IMR-90 (cell line): ENCODE data around the gene FBXO40. TPM values are rescaled to one million over a fixed set of nuclear protein-coding genes. Genes with fewer than 3 reads are reported as not detected.

ENCODE experiments used
- ATAC-seq: fragments of 200-7000 bp; cut with Tn5 transposase; 2 replicates; pipeline ENCODE4 v1.9.1; 2020; ENCODE audit warnings: low read depth, mild to moderate bottlenecking, moderate library complexity
- BruUV-seq: library from RNA; stranded (reverse); fragments of 400-500 nt; replicated peaks from 2 replicates; lab custom pipeline; 2021; lab: Mats Ljungman, UMichigan
- CTCF ChIA-PET: fragments of 300-600 bp; formaldehyde crosslinking; extraction: SDS; loops from one replicate; lab custom pipeline; 2021; ENCODE audit warnings: antibody characterized with exemption; lab: Yijun Ruan, JAX
- POLR2A ChIA-PET: fragments of 300-600 bp; sonication (Branson Sonifier 250); formaldehyde crosslinking; loops from one replicate; lab custom pipeline; 2022; ENCODE audit warnings: antibody characterized with exemption; ENCODE audit not compliant: unreplicated experiment; lab: Charles Lee
- DNase-seq: peaks from one replicate; pipeline ENCODE4 v3.0.0; 2013
- H2AFZ ChIP-seq: replicated peaks from 2 replicates; pipeline ENCODE3; 2013; ENCODE audit warnings: low read length, mild to moderate bottlenecking; ENCODE audit not compliant: poor library complexity
- H2AK5ac ChIP-seq: 2 replicates; pipeline ENCODE4 v1.6.1; 2013; ENCODE audit warnings: low read depth, low read length, inconsistent platforms
- H2AK9ac ChIP-seq: replicated peaks from 2 replicates; pipeline ENCODE3; 2013; ENCODE audit warnings: mild to moderate bottlenecking, low read depth, low read length, moderate library complexity; ENCODE audit not compliant: poor library complexity
- H2BK120ac ChIP-seq: 2 replicates; pipeline ENCODE4 v1.6.1; 2013; ENCODE audit warnings: low read depth, low read length, inconsistent platforms
- H2BK15ac ChIP-seq: 3 replicates; pipeline ENCODE4 v1.6.1; 2013; ENCODE audit warnings: low read depth, low read length, inconsistent platforms
- H2BK20ac ChIP-seq: 2 replicates; pipeline ENCODE4 v1.6.1; 2013; ENCODE audit warnings: low read depth, mild to moderate bottlenecking, inconsistent platforms, low read length, moderate library complexity
- H2BK5ac ChIP-seq: 2 replicates; pipeline ENCODE4 v1.6.1; 2013; ENCODE audit warnings: mild to moderate bottlenecking, low read depth, low read length, inconsistent platforms; ENCODE audit not compliant: poor library complexity, severe bottlenecking
- H3K14ac ChIP-seq: replicated peaks from 2 replicates; pipeline ENCODE4 v1.6.1; 2013; ENCODE audit warnings: low read depth, low read length, inconsistent platforms
- H3K18ac ChIP-seq: 2 replicates; pipeline ENCODE4 v1.6.1; 2013; ENCODE audit warnings: low read depth, low read length, control low read depth
- H3K23ac ChIP-seq: 2 replicates; pipeline ENCODE4 v1.6.1; 2013; ENCODE audit warnings: low read depth, low read length, inconsistent platforms
- H3K27ac ChIP-seq: 2 replicates; pipeline ENCODE4 v1.5.1; 2013; ENCODE audit warnings: mild to moderate bottlenecking, control low read depth, low read length; ENCODE audit not compliant: insufficient read depth
- H3K27me3 ChIP-seq: 2 replicates; pipeline ENCODE4 v1.6.1; 2013; ENCODE audit warnings: low read length; ENCODE audit not compliant: control insufficient read depth, insufficient read depth
- H3K36me3 ChIP-seq: 2 replicates; pipeline ENCODE4 v1.6.1; 2013; ENCODE audit warnings: low read length, mixed read lengths; ENCODE audit not compliant: control insufficient read depth, insufficient read depth
- H3K4ac ChIP-seq: 2 replicates; pipeline ENCODE4 v1.6.1; 2013; ENCODE audit warnings: low read depth, low read length, inconsistent platforms
- H3K4me1 ChIP-seq: 2 replicates; pipeline ENCODE4 v1.6.1; 2013; ENCODE audit warnings: low read length, mixed read lengths; ENCODE audit not compliant: control insufficient read depth, insufficient read depth
- H3K4me2 ChIP-seq: 2 replicates; pipeline ENCODE4 v1.6.1; 2013; ENCODE audit warnings: low read depth, mild to moderate bottlenecking, control low read depth, low read length, moderate library complexity
- H3K4me3 ChIP-seq: 2 replicates; pipeline ENCODE4 v1.5.1; 2013; ENCODE audit warnings: low read depth, mild to moderate bottlenecking, control low read depth, low read length, moderate library complexity; ENCODE audit not compliant: insufficient read depth
- H3K56ac ChIP-seq: 2 replicates; pipeline ENCODE4 v1.6.1; 2013; ENCODE audit warnings: low read length, inconsistent platforms; ENCODE audit not compliant: insufficient read depth; ENCODE audit errors: extremely low read depth
- H3K79me1 ChIP-seq, 2 experiments: 2 replicates each; pipeline ENCODE4 v1.6.1; 2013; ENCODE audit warnings: low read length in 2 of 2, inconsistent platforms in 1 of 2, low read depth in 1 of 2
- H3K9ac ChIP-seq: 2 replicates; pipeline ENCODE4 v1.6.1; 2013; ENCODE audit warnings: low read depth, low read length, control low read depth
- H3K9me1 ChIP-seq: 2 replicates; pipeline ENCODE4 v1.6.1; 2013; ENCODE audit warnings: low read length, inconsistent platforms; ENCODE audit not compliant: insufficient read depth
- H3K9me3 ChIP-seq: 2 replicates; pipeline ENCODE4 v1.6.1; 2013; ENCODE audit warnings: low read length; ENCODE audit not compliant: control insufficient read depth, insufficient read depth
- H4K20me1 ChIP-seq: 2 replicates; pipeline ENCODE4 v1.6.1; 2013; ENCODE audit warnings: low read length, inconsistent platforms; ENCODE audit not compliant: insufficient read depth
- H4K5ac ChIP-seq: 2 replicates; pipeline ENCODE4 v1.6.1; 2013; ENCODE audit warnings: mild to moderate bottlenecking, low read depth, low read length, control low read depth
- H4K8ac ChIP-seq, 2 experiments: 2 replicates each; pipeline ENCODE4 v1.6.1; 2013; ENCODE audit warnings: low read depth in 2 of 2, low read length in 2 of 2, control low read depth in 1 of 2, inconsistent platforms in 1 of 2
- H4K91ac ChIP-seq: 2 replicates; pipeline ENCODE4 v1.6.1; 2013; ENCODE audit warnings: low read depth, low read length, inconsistent platforms; ENCODE audit not compliant: insufficient read depth
- CHD1 ChIP-seq: IDR thresholded peaks from 2 replicates; pipeline ENCODE4 v1.6.1; 2012; ENCODE audit warnings: low read depth, low read length, improper control_type of control experiment
- MAZ ChIP-seq: IDR thresholded peaks from 2 replicates; pipeline ENCODE4 v1.6.1; 2012; ENCODE audit warnings: low read depth, mild to moderate bottlenecking, low read length, improper control_type of control experiment, moderate library complexity, borderline replicate concordance
- NFE2L2 ChIP-seq: fragments of 150-350 bp; IDR thresholded peaks from 2 replicates; pipeline ENCODE4 v1.6.1; 2016; ENCODE audit warnings: low read depth, mild to moderate bottlenecking, low read length
- RAD21 ChIP-seq: IDR thresholded peaks from 2 replicates; pipeline ENCODE4 v1.6.1; 2012; ENCODE audit warnings: low read length, improper control_type of control experiment
- RFX5 ChIP-seq: IDR thresholded peaks from 2 replicates; pipeline ENCODE4 v1.8.0; 2012; ENCODE audit warnings: low read depth, mild to moderate bottlenecking, low read length, moderate library complexity
- SMC3 ChIP-seq: fragments of 150-350 bp; IDR thresholded peaks from 2 replicates; pipeline ENCODE4 v1.6.1; 2016; ENCODE audit warnings: low read depth, mild to moderate bottlenecking, antibody characterized with exemption, low read length, moderate library complexity
- USF2 ChIP-seq: fragments of 150-350 bp; IDR thresholded peaks from 2 replicates; pipeline ENCODE4 v1.6.1; 2017; ENCODE audit warnings: mild to moderate bottlenecking, antibody characterized with exemption, low read length, low read depth
- dilution Hi-C: fragments of 300-500 bp; cut with HindIII; formaldehyde crosslinking; loops from one replicate; pipeline ENCODE4 v1.14.3; 2018; ENCODE audit warnings: low sequenced_read_pairs; ENCODE audit not compliant: unreplicated experiment
- in situ Hi-C: fragments of 300-500 bp; cut with MboI; formaldehyde crosslinking; loops from 3 replicates; pipeline ENCODE4 v1.14.3; 2019; ENCODE audit warnings: low sequenced_read_pairs, inconsistent platforms, mixed read lengths
- intact Hi-C: fragments of 100-400 bp; cut with micrococcal nuclease; formaldehyde crosslinking; loops from 2 replicates; pipeline ENCODE4 v1.10.0; 2022
- polyA plus RNA-seq, 3 experiments: library from polyadenylated mRNA; depleted of rRNA; stranded (reverse); fragments of >200 nt; gene quantifications; 2 replicates each; pipeline ENCODE4 v1.2.3, GENCODE V29; 2012; ENCODE audit warnings: low replicate concordance in 1 of 3
- total RNA-seq: library from RNA; depleted of rRNA; stranded (reverse); fragments of >200 nt; gene quantifications from 2 replicates; pipeline ENCODE4 v1.2.3, GENCODE V29; 2012

The FBXO40 gene
- total and polyA plus RNA-seq, 2 of the 4 experiments (the other 2 are of a cell fraction): not detected

DNA sequence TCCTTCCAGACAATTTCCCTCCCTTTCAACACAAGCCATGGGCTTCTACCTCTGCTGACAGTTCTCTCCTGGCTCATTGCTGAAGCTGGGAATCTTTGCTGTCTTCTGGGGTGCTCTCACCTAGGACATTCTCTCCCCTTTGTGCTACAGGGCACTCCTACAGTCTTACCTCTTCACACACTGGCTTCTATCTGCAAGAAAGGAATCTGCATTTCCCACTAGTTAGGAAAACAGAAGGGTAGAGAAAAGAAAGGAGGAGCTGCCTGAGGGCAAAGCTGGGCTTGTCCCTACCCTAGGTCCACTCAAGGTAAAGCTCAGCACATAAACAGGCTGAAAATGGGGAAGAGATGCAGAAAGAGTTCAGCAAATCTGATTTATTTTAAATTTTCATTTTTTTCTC, 31.0 kb upstream of the FBXO40 start:
- no peak overlapping the region for H3K23ac ChIP-seq
- POLR2A ChIA-PET: no interaction called here
- in situ Hi-C loops: no loop called here

More for the DNA sequence above, 31.0 kb upstream of the FBXO40 start:
- no peak overlapping the region for H3K56ac ChIP-seq
- no peaks in the 10 kb centered on the region for H4K20me1 ChIP-seq
- no peak overlapping the region for H2BK5ac ChIP-seq
- H2BK120ac ChIP-seq: no peak overlapping the region
- H4K91ac ChIP-seq: no peak overlapping the region
- no peak overlapping the region for H4K5ac ChIP-seq
- no peaks in the 10 kb centered on the region for H3K36me3 ChIP-seq
- dilution Hi-C loops (no loop called here), intact Hi-C loops (no loop called here)
- no peaks in the 10 kb centered on the region for H3K9me3 ChIP-seq
- no peak overlapping the region for H3K9ac ChIP-seq
- no peak overlapping the region for H3K4ac ChIP-seq
- ATAC-seq (no peak), DNase-seq (no peak)
- H3K27me3 ChIP-seq: no peaks in the 10 kb centered on the region
- no peak overlapping the region for H2BK20ac ChIP-seq
- no peak overlapping the region for H3K4me3 ChIP-seq
- H3K18ac ChIP-seq: no peak overlapping the region
- H2BK15ac ChIP-seq: no peak overlapping the region
- no TSS peak for BruUV-seq
- TF ChIP-seq SMC3 (no peak), NFE2L2 (no peak), RAD21 (no peak), MAZ (no peak), RFX5 (no peak), USF2 (no peak), CHD1 (no peak)
- no peaks in the 10 kb centered on the region for H3K4me1 ChIP-seq
- CTCF ChIA-PET: no interaction called here
- no peak overlapping the region for H4K8ac ChIP-seq
- no peaks in the 10 kb centered on the region for H3K79me1 ChIP-seq
- no peak overlapping the region for H2AFZ ChIP-seq
- H3K4me2 ChIP-seq: no peak overlapping the region
- H2AK9ac ChIP-seq: no peak overlapping the region
- no peak overlapping the region for H3K14ac ChIP-seq
- no peak overlapping the region for H2AK5ac ChIP-seq
- no peaks in the 10 kb centered on the region for H3K9me1 ChIP-seq
- H3K27ac ChIP-seq: no peak overlapping the region
